SKM-1 treated with dmso at 0.1 percent for 144 hours (cell line): ENCODE measurements around the gene RPGRIP1L.

Source experiments
- DNase-seq: peaks from one replicate; lab custom pipeline; 2025; ENCODE audit not compliant: unreplicated experiment; lab: John Stamatoyannopoulos, UW

Gene RPGRIP1L

DNA sequence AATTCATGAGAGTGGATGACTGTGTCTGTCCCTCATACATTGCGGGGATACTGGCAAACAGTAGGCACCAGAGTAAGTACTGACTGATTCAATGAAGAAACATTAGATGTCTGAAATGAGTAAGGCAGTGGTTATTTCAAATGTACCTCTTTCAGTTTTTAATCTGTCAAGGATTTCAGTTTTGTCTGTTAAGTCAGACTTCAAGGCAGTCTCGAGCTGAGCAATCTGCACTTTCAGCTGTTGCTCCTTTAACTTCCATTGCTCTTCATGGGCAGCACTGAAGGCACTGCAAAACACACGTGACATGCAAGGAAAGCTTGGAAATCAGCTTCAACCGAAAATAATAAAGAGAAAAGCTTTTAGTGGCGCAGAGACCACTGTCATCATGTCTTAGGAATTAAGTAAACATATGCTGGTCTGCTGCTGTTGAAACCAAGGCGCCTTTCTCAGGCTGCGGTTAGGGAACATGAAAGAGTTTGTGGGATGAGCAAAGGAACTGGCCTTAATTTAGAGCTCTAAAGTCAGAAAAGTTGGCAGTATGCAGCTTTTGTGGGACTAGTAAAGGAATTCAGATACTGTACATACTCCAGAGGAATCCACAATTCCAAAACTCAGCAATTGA lies 38.8 kb downstream of the RPGRIP1L start:
- DNase-seq: no peak

DNA sequence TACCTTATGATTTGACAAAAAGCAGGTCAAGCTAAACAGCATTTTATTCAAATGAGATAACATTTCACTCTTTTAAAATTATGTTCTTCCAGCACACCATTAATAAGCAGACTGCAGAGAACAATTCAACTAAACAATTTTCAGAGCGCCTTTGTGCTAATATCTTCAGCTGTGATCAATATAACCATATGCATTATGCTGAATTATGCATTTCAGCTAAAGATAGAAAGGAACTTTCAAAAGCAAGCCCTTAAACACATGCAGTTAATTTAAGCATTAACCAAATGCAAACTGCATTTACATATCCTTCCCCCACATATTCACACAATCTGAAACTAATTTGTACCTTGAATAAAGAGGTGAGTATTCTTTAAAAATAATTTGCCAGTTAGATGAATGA lies 41.6 kb downstream of the RPGRIP1L start:
- no peak for DNase-seq

DNA sequence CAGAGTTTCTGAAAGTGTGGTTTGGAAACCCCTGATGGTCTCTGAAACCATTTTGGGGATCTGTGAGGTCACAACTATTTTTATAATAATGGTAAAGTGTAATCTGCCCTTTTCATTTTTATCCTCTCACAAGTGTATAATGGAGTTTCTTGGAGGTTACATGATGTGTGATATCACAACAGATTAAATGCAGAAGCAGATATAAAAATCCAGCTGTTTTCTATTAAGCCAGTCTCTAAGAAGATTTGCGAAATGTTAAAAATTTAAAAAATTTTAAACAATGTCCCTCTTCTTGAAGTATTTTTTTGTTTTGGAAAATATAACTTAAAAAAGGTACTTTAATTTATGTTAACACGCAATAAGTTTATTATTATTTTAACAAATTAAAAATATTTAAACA lies 48.7 kb downstream of the RPGRIP1L start:
- no peak for DNase-seq

GRCh38 chr16:53651357-53651756 lies 52.3 kb downstream of the RPGRIP1L start:
- no peak for DNase-seq

DNA sequence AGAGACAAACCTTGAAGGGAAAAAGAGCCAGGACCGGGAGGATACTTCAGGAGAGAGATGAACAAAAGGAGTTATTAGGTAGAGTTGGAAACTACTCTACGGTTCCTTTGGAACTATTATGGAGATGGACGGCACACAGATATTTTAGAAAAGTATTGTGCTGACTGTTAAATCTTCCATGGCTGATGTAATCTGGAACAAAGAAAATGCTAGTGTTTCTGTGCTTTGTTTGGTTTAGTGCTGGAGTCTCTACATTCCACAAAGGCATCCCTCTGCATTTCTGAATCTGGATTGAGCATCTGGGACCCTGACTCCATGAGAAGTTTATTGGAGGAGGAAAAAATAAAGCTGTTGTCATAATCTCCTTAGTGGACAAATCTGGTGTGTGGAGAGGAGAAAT lies 57.2 kb downstream of the RPGRIP1L start:
- DNase-seq: no peak

DNA sequence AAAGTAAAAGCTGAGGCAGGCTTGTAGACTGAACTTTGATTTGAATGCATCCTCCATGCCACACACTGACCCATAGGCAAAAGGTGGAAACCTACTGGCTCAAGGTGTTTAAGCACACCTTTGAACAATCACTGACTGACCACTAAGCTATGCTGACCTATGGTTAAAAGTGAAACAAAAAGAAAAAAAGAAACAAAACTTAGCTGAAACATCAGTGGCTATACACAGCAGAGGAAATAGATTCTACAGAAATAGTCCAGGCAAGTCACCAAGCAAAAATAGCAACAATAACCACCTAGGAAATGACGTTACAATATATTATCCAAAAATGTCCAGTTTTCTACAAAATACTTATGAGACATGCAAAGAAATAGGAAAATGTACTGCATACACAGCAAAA lies 60.2 kb downstream of the RPGRIP1L start:
- no peak for DNase-seq

DNA sequence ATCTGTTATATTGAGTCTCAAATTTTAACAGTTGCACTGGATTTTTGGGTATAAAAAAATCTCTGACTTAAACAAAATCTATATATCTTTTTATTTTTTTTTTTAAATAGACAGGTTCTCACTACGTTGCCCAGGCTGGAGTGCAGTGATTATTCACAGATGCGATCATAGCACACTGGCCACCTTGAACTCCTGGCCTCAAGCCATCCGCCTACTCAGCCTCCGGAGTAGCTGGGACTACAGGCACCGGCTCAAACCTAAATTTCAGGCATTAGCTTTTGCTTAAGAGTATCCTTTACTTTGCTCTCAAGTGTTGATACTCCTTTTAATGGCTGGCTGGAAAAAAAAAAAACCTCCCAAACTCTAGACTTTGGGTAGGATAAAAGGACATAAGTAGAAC lies 61.6 kb downstream of the RPGRIP1L start:
- no peak for DNase-seq

GRCh38 chr16:53636978-53637377 lies 66.7 kb downstream of the RPGRIP1L start:
- DNase-seq: no peak

DNA sequence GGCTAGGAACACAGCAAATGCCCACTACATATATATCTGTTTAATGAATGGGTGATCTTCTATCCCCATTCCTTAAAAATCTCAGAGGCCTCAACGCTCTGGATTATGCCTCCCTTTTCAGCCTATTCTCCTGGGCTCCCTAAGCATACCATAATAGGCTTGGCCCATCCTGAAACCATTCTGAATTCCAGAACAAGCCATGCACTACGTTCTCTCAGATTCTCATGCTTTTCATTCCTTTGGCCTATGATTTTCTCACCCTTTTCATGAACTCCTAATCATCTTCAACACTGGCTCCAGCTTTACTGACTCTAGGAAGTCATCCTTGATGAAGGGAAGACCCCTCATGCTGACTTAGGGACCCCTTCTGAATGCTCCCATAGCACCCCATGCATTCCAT lies 71.1 kb downstream of the RPGRIP1L start:
- DNase-seq: no peak

- DNase-seq: no peak
These were observed 72.2 kb downstream of the RPGRIP1L start for GRCh38 chr16:53631236-53632025.

DNA sequence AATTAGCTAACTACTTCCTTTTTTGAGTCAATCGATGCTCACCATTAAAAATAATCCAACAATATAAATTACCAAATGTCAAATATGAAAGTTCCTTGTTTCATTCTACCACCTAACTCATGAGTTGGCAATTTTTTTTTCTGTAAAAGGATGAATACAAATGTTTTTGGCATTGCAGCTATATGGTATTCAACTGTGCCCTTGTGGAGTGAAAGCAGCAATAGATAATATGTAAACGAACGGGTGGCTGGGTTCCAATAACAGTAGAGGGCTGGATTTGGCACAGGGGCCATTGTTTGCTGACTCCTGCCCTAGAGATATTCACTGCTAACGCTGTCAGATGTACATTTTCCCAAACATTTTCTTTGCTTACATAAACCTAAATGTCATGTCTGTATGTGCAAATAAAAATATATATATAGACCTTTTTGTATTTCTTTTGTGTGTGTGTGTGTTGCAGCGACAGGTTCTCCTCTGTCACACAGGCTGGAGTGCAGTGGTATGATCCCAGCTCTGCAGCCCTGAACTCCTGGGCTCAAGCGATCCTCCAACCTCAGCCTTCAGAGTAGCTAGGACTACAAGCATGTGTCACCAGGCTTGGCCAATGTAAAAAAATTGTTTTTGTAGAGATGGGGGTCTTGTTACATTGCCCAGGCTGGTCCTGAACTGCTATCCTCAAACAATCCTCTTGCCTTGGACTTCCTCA lies 73.9 kb downstream of the RPGRIP1L start:
- DNase-seq: no peak

GRCh38 chr16:53629151-53629550 lies 74.5 kb downstream of the RPGRIP1L start:
- no peak for DNase-seq

- DNase-seq: no peak
These were observed 76.8 kb downstream of the RPGRIP1L start for GRCh38 chr16:53626811-53627210.

DNA sequence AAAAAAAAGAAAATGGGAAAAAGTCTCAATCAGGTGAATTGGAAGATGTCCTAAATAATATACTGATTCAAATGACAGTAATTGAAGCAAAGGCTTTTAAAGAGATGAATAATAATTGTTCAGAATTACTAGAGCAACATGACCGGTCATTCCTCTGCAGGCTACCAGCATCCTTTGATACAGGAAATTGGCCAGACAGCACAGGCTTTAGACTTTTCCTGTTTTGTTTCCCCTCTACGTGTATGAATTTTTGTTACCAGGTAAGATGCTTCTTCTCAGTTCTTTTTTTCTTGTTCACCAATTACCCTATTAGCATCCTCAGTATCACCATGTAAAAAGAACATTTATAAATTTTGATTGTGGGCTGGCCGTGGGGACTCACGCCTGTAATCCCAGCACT lies 77.5 kb downstream of the RPGRIP1L start:
- no peak for DNase-seq

- no peak for DNase-seq
These were observed 78.4 kb downstream of the RPGRIP1L start for GRCh38 chr16:53625221-53625620.

GRCh38 chr16:53622315-53622714 lies 81.3 kb downstream of the RPGRIP1L start:
- DNase-seq: no peak

DNA sequence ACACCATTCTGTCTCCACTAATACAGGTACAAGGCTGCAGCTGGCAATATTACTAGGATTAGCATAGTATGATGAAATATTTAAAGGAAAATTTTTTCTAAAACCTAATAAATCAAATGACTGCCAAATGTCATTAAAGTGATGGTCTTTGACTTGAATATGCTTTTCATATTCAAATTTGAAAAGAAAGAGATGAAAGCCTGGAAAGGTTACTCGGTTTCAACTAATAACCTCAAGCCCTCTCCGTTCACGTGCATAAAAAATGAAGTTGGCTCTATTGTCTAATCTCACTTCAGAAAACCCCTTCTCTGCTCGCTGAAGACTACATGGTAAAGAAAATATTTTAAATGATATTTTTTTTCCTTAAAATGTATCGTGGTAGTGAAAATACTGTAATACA lies 83.2 kb downstream of the RPGRIP1L start:
- no peak for DNase-seq

DNA sequence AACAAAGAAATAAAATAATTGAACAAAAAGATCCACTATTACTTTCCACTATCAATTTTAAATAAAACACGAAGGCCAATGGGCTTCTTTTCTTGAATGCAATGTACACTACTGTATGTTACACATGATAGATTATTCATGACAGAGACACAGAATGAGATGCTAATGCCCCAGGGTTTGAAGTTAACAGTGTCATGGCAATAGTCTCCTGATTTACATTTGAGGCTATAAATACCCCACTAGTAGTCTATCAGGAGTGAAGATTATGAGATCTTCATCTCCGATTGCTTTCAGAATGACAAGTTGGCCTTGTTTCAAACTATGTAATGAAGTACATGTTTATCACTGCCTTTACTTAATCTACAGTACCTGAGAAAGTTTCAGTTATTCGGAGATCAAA lies 84.4 kb downstream of the RPGRIP1L start:
- no peak for DNase-seq

DNA sequence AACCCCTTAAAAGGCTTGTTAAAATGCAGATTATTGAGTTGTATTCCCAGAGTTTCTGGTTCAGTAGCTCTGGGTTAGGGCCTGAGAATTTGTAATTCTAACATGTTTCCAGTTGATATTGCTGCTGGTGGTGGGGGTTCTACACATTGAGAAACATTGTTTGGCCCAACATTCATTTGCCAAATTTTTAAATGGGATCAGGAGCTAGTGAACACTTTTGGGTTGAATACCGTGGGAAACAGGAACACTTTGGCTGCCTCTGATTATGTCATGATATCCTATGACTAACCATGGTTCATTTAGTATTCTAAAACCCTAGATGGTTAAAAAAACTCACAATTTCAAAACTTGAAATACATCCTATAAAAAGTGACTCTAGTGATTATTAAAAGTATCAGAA lies 89.3 kb downstream of the RPGRIP1L start:
- DNase-seq: no peak

GRCh38 chr16:53612003-53612402 lies 91.7 kb downstream of the RPGRIP1L start:
- DNase-seq: no peak

DNA sequence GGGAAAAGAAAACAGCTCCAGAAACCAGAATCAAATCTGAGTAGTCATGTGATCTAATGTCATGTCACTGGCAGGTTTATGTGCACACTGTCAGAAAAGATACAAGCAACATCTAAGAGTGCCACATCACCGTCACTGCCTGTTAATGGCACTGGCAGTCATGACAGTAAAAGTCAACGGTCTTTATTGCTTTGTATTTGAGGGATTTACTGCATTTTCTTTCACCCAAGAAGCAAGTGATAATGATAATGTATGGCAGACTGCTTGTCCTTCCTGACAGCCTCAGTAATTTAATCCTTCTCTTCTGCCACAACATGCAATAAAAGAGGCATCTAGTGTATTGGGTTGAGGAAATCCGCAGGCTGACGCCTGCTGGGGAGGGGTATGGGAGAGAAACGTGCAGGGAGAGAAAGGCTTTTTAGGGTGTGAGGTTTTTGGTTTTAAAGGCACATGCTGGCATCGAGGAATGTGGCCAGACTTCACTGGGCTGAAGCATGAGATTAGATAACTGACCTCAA lies 92.4 kb downstream of the RPGRIP1L start:
- no peak for DNase-seq

DNA sequence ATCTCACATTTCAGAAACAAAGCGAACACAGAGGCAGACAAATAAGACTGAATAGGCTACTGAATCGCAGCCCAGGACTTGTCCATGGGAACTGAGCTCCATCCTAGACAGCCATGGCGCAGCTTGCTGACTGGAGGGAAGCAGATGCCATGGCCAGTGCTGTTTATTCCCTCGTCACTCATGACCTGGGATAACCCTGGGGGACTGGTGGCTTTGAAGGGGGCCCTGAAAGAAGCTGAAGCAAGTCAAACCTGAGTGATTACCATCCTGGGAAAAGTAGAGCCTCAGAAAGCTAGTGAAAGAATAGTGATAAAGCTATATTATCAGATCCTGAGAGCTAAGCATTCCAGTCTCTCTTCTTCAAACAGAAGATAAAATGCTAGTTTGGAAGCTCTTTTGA lies 94.1 kb downstream of the RPGRIP1L start:
- DNase-seq: no peak
